ENCODE results near the gene LZTR1.
"Not testable (repeated sequence)": the region's sequence is repeated elsewhere in the genome, so short reads cannot be mapped to it uniquely, and the experiment has no call there.

The LZTR1 gene

DNA sequence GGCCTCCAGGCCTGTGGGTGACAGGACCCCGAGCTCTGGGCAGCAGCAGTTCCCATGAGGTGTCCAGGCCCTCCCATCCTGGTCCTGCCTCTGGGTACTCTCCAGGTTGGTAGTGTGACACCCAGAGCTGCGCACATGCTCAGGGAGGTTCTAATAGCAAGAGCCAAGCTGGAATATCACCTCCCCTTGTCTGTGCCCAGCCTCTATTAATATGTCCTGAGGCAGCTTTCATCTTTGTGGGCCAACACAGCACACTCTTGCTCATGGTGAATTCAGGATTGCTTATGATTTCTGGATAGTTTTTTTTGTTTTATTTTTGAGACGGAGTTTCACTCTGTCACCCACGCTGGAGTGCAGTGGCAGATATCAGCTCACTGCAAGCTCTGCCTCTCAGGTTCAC is 36.2 kb downstream of the LZTR1 start:
- DNase-seq = no peak

- DNase-seq = no peak
Measured at GRCh38 chr22:21020802-21021429, 38.8 kb downstream of the LZTR1 start.

DNA sequence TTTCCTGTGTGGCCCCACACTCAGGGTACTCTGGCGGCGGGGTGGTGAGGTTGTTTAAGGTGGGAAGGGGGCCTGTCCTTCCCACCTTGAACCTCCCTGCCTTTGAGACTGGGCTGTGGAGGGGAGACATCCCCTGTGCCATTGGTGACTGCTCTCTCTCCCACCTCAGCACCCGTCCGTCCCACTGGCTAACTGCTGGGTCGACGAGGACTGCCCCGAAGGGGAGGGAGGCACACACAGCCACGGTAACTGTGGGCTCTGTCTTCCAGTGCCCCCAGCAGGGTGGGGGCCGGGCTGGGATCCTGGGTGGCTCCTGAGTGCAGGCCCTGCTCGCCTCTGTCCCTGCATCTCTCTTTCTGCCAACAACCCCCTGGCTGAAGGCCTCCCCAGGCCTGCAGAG is 40.4 kb downstream of the LZTR1 start:
- no peak for DNase-seq

GRCh38 chr22:21022955-21023614 is 41.0 kb downstream of the LZTR1 start:
- DNase-seq = no peak

- DNase-seq = peak; percentile 40
Measured at GRCh38 chr22:21025266-21025665, 43.2 kb downstream of the LZTR1 start.

DNA sequence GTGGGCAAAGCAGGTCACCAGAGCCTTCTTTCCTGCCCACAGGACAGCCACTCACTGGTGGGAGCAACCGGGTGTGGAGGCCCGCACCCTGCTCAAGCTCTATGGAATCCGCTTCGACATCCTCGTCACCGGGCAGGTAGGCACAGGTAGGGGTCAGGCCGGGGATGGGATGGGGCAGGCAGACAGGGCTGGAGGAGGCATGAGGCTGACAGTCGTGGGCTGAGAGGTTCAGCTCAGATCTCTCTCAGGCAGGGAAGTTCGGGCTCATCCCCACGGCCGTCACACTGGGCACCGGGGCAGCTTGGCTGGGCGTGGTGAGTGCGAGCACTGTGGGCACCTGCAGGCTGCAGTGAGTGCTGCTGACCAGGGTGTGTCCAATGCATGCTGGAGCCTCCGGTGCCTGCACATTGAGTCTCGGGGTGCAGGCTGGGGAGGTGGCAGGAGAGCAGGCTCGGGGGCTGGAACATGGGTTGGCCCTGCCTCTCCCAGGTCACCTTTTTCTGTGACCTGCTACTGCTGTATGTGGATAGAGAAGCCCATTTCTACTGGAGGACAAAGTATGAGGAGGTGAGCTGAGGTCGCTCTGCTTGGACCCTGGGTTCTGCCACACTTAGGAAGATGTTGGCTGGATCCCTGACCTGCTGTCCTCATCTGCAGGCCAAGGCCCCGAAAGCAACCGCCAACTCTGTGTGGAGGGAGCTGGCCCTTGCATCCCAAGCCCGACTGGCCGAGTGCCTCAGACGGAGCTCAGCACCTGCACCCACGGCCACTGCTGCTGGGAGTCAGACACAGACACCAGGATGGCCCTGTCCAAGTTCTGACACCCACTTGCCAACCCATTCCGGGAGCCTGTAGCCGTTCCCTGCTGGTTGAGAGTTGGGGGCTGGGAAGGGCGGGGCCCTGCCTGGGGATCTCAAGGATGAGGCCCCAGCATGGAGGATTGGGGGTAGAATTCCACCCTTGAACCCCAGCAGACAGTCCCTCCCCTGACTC is 44.0 kb downstream of the LZTR1 start:
- no peak for DNase-seq

DNA sequence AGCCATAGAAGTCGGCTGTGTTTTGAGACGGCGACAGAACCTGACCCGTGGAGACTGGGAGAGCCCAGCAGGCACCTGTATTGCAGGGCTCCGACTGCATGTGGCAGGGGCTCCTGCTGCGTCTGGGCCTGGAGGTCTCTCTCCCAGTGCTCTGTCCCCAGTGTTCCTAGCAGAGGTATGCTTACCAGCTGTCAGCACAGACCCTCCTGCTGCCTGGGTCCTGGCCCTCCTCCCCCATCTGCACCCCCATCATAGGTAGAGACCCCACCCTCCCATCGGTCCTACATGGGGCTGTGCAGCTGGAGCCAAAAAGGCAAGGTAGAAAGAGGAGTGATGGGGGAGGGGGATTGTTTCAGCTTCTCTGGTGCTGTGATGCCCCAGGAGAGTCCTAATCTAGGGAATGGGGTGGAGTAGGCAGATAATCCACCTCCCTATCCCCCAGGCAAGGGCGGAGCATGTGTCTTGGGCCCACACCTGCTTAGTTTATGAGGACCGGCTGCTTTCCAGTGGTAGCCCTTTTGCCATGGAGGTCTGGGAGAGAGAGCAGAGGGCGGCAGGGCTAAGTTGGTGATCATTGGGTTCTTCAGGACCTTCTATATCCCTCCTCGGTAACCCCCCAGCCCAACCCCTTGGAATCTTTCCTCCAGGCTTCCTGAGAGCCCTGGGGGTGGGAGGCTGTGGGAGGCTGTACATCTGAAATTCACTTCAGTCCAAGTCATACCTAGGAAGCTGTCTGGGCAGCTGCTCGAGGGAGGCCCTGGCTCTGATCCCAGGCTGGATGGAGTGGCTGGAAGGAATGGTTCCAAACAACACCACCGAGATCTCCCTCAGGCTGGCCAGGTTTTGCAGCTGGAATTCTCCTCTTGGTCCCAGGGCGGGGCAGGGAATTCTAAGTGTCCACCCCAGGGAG is 44.9 kb downstream of the LZTR1 start:
- no peak for DNase-seq

GRCh38 chr22:21028277-21029251 is 46.5 kb downstream of the LZTR1 start:
- no peak for DNase-seq

GRCh38 chr22:21029486-21030025 is 47.5 kb downstream of the LZTR1 start:
- no peak for DNase-seq

DNA sequence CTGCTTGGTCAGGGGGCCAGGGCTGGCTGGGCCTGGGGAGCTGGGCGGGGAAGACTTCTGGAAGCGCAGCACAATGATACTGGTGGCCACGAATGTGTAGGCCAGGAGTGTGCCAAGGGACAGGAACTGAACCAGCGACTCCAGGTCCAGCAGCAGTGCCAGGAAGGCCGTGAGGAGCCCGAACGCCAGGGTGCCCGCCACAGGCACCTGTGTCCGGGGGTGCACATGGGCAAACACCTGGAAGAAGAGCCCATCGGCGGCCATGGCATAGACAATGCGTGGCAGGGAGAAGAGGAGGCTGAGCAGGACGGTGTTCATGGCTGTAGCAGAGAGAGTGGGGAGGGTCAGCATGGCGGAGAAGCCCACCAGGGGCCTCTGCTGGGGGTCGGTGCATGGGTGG is 47.9 kb downstream of the LZTR1 start:
- no peak for DNase-seq

GRCh38 chr22:21030621-21031544 is 48.8 kb downstream of the LZTR1 start:
- DNase-seq = no peak

- no peak for DNase-seq
Measured at GRCh38 chr22:21031545-21032036, 49.5 kb downstream of the LZTR1 start.

GRCh38 chr22:21032037-21032867 is 50.2 kb downstream of the LZTR1 start, which contains the start of gene SLC7A4:
TSS of gene SLC7A4 (minus strand) at chr22:21032561. CDS start at chr22:21031812, 749 bp downstream.
- no peak for DNase-seq

- no peak for DNase-seq
Measured at GRCh38 chr22:21032868-21033688, 51.0 kb downstream of the LZTR1 start.

GRCh38 chr22:21033895-21034294 is 51.8 kb downstream of the LZTR1 start:
- DNase-seq = no peak

GRCh38 chr22:21034989-21035388 is 52.9 kb downstream of the LZTR1 start:
- DNase-seq = no peak

- DNase-seq = no peak
Measured at GRCh38 chr22:21038405-21038804, 56.3 kb downstream of the LZTR1 start.

- not testable (repeated sequence) for DNase-seq
Measured at GRCh38 chr22:21039158-21039557, 57.1 kb downstream of the LZTR1 start.

All from CD4-positive, alpha-beta T cell treated with Interleukin-6 for 4 hours (primary cell).